GM15510 (cell line): ENCODE results near the gene TRPV3.

Experiments
- POLR2A ChIP-seq: IDR thresholded peaks from 3 replicates; pipeline ENCODE4 v1.6.1; 2011; ENCODE audit warnings: borderline replicate concordance; ENCODE audit not compliant: insufficient read length; ENCODE audit errors: extremely low read depth

TRPV3 gene

GRCh38 chr17:3485481-3486068 lies 72.0 kb downstream of the TRPV3 start:
- TF ChIP-seq POLR2A: no peak

DNA sequence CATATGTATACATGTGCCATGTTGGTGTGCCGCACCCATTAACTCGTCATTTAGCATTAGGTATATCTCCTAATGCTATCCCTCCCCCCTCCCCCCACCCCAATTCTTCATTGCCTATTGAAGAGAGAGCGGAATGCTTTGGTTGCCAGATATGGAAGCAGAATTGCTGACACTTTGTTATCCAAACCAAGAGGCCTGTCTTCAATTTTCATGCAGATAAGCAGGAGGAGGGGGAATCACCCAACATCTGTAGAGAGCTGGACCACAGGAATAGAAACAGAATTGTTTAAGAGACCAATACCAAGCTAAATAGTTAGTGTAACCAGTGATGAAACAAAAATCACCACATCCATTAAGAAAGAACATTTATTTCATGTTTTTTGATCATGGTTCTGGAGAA lies 74.8 kb downstream of the TRPV3 start:
- no peak for TF ChIP-seq POLR2A

- TF ChIP-seq POLR2A: no peak
Observed at GRCh38 chr17:3479988-3480387, 77.6 kb downstream of the TRPV3 start.

DNA sequence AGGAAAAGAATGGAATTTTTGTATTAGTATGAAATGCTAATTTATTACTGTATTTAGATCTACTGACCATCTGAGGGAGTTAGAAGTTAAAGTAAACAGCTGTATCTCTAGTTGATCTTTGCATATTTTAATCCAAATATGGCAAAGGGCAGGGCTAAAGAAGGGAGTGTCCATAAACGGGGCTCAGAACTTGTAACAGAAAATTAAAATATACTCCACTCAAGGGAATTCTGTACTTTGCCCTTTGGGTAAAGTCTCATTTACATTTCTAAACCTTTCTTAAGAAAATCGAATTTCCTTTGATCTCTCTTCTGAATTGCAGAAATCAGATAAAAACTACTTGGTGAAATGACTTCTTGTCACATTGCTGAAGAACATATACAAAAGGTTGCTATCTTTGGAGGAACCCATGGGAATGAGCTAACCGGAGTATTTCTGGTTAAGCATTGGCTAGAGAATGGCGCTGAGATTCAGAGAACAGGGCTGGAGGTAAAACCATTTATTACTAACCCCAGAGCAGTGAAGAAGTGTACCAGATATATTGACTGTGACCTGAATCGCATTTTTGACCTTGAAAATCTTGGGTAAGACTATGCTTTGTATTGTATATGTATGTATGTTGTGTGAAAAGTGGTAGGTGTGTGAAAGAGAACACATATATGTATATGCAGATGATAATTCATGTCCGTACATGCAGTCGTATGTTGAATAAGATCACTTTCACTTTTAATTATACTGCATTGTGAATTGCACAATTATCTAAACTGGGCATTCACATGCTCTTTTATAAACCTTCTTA lies 81.6 kb downstream of the TRPV3 start, which contains the start of gene ASPA:
Gene ASPA (plus strand): TSS at position 186 of the 799 bp plus-strand sequence. CDS start 163 bp downstream, at position 349.
- no peak for TF ChIP-seq POLR2A

GRCh38 chr17:3475251-3475685 lies 82.3 kb downstream of the TRPV3 start:
- no peak for TF ChIP-seq POLR2A

DNA sequence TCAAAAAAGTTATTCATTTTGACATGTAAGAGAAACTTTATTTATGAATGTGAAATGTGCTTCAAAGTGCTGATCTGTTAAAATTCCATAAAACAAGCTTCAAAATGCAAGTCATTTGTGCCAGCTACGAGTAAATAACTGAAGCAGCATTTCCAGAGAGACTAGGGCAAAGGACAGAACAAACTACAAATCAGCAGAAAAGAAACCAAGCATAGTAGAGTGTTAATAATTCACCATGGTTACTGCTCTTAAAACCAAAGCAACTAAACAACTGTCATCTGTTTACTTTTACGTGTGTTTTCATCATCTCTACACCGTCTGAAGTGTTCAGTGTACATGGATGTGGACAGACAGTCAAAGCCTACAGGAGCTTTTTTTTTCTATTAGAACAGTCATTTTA lies 83.4 kb downstream of the TRPV3 start:
- no peak for TF ChIP-seq POLR2A

GRCh38 chr17:3472137-3472536 lies 85.5 kb downstream of the TRPV3 start:
- no peak for TF ChIP-seq POLR2A

GRCh38 chr17:3471599-3471998 lies 86.0 kb downstream of the TRPV3 start, which contains the start of gene SPATA22:
TSS of gene SPATA22 (minus strand) at chr17:3471819. CDS start at chr17:3469325, 2,494 bp downstream.
- no peak for TF ChIP-seq POLR2A

GRCh38 chr17:3469529-3469928 lies 88.1 kb downstream of the TRPV3 start:
- no peak for TF ChIP-seq POLR2A
